Progenitor cell of endocrine pancreas (in vitro differentiated cells): Measurements from ENCODE around the gene ARID3B. TPM values are rescaled to one million over a fixed set of nuclear protein-coding genes. Genes with fewer than 3 reads are reported as not detected.

Source experiments
- DNase-seq: peaks from one replicate; pipeline ENCODE4 v3.0.0; 2021; ENCODE audit warnings: low spot score; ENCODE audit not compliant: unreplicated experiment
- H3K27ac Mint-ChIP-seq: 2 replicates; pipeline ENCODE4 v1.8.0; 2021; ENCODE audit warnings: mild to moderate bottlenecking, moderate library complexity, mixed read lengths
- H3K27me3 Mint-ChIP-seq: 2 replicates; pipeline ENCODE4 v1.8.0; 2021; ENCODE audit warnings: mixed read lengths
- H3K36me3 Mint-ChIP-seq: 2 replicates; pipeline ENCODE4 v1.8.0; 2022; ENCODE audit warnings: mixed read lengths; ENCODE audit not compliant: insufficient read depth
- H3K4me1 Mint-ChIP-seq: 2 replicates; pipeline ENCODE4 v1.8.0; 2021; ENCODE audit warnings: low read depth, mixed read lengths
- H3K4me3 Mint-ChIP-seq: 2 replicates; pipeline ENCODE4 v1.8.0; 2021; ENCODE audit warnings: low read depth, mild to moderate bottlenecking, moderate library complexity, mixed read lengths
- H3K9me3 Mint-ChIP-seq: 2 replicates; pipeline ENCODE4 v1.8.0; 2021; ENCODE audit warnings: low read depth, mixed read lengths
- CTCF ChIP-seq: fragments of 200-600 bp; sonication (generic); IDR thresholded peaks from one replicate; pipeline ENCODE4 v1.5.0; 2021; ENCODE audit warnings: antibody characterized with exemption, mild to moderate bottlenecking; ENCODE audit not compliant: unreplicated experiment
- total RNA-seq: library from RNA; stranded (reverse); gene quantifications from 2 replicates; pipeline ENCODE4 v1.2.1, GENCODE V29; 2021

The ARID3B gene
- total RNA-seq, 1 donor from 2014 or later = 81.9 TPM

DNA sequence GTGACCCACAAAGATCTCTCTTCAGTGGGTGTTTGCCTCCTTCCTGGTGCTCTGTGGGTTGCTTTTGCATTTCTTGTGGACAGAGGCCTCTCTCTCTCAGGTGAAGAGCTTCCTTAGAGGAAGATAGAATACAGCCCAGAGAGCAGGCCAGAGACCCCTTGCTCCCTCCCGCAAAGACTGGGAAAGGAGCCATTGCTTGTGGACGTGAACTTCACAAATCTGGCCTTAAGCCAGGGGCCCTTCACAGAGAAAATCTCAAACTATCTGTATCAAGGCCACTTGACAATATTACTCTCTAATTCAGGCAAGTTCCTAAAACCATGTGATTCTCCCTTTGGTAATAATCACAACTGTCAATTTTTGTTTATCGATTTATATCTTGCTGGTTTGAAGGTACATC, 44.2 kb downstream of the ARID3B start:
- peaks cover 20% of the 10 kb centered on the region for H3K4me1 Mint-ChIP-seq
- no peaks in the 10 kb centered on the region for H3K27me3 Mint-ChIP-seq
- TF ChIP-seq CTCF = no peak
- peak overlapping the region; percentile 69 for H3K27ac Mint-ChIP-seq
- no peak for DNase-seq
- H3K36me3 Mint-ChIP-seq = peaks cover 11% of the 10 kb centered on the region
- H3K9me3 Mint-ChIP-seq = no peaks in the 10 kb centered on the region
- no peak overlapping the region for H3K4me3 Mint-ChIP-seq

DNA sequence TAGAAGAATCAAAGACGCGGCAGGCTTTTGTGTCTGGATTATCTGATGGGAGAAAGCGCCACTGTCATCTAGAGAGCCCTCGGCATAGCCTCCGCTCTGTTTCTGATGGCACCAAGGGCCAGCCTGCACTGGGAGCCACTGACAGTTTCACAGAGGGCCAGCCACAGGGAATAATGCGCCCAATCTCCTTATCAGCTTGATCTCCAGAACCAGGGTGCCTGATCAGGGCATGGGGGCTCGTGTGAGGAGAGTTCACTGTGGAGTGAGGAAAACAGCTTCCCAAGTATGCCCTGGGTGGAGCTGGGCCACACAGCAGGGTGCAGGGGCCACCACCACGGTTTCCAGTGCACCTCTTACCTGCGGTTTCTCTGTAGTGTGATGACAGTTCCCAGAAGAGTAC, 44.8 kb downstream of the ARID3B start:
- no peak for DNase-seq
- no peak for TF ChIP-seq CTCF
- H3K4me1 Mint-ChIP-seq = peaks cover 20% of the 10 kb centered on the region
- no peak overlapping the region for H3K4me3 Mint-ChIP-seq
- H3K27ac Mint-ChIP-seq = no peak overlapping the region
- H3K9me3 Mint-ChIP-seq = no peaks in the 10 kb centered on the region
- H3K36me3 Mint-ChIP-seq = peaks cover 13% of the 10 kb centered on the region
- H3K27me3 Mint-ChIP-seq = no peaks in the 10 kb centered on the region

DNA sequence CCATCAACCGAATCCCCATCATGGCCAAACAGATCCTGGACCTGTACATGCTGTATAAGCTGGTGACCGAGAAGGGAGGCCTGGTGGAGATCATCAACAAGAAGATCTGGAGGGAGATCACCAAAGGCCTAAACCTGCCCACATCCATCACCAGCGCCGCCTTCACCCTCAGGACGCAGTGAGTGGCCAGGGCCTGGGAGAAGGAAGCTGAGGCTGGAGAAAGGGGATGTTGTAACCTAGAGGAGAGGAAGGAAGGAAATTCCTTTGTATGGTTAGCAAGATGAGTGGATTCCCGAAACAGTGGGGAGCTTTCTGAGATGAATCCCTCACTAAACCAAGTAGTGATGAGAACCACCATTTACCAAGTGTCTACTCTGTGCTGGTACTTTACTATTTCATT, 48.8 kb downstream of the ARID3B start:
- peaks cover 22% of the 10 kb centered on the region for H3K36me3 Mint-ChIP-seq
- no peak overlapping the region for H3K4me3 Mint-ChIP-seq
- H3K4me1 Mint-ChIP-seq = peaks cover 16% of the 10 kb centered on the region
- no peaks in the 10 kb centered on the region for H3K27me3 Mint-ChIP-seq
- no peaks in the 10 kb centered on the region for H3K9me3 Mint-ChIP-seq
- no peak overlapping the region for H3K27ac Mint-ChIP-seq
- no peak for TF ChIP-seq CTCF
- no peak for DNase-seq

DNA sequence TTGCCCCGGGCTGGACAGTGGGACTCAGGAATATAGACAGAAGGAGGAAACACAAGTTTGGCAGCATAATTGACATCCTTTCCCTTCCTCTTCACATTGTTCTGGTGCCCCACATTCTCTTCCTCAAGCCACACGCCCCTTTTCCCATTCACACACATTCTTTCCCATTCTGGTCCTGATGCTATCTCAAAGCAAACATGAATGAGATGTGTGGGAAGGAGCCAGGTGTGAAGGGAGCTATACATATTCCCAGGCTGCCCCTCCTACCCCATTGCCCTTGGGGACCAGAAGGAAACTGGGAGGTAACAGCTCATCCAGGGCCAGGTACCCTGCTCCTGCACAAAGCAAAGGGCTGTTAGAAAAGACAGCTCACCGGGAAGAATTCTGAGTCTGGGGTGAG, 51.2 kb downstream of the ARID3B start:
- DNase-seq = no peak
- TF ChIP-seq CTCF = no peak
- peak overlapping the region; percentile 67 for H3K27ac Mint-ChIP-seq
- H3K9me3 Mint-ChIP-seq = no peaks in the 10 kb centered on the region
- no peak overlapping the region for H3K4me3 Mint-ChIP-seq
- no peaks in the 10 kb centered on the region for H3K27me3 Mint-ChIP-seq
- H3K36me3 Mint-ChIP-seq = peaks cover 20% of the 10 kb centered on the region
- H3K4me1 Mint-ChIP-seq = peaks cover 15% of the 10 kb centered on the region

DNA sequence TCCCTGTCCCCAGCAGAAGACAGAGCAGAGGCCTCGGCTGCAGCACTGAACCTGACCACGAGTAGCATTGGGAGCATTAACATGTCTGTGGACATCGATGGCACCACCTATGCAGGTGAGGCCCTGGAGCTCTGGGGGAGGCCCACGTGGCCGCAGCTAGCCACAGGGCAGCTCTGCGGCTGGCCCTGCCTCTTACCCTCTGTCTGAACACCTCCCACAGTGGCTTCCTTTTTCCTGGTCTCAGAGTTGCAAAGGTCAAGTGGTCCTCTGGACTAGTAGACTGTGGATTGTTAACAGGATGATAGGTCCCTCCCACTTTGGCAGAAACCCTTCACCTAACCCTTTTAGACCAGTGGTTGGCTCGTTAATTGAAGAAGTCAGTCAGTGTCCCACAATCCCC, 52.1 kb downstream of the ARID3B start:
- H3K4me1 Mint-ChIP-seq = peaks cover 18% of the 10 kb centered on the region
- TF ChIP-seq CTCF = no peak
- H3K36me3 Mint-ChIP-seq = peaks cover 23% of the 10 kb centered on the region
- H3K27ac Mint-ChIP-seq = no peak overlapping the region
- no peaks in the 10 kb centered on the region for H3K9me3 Mint-ChIP-seq
- H3K27me3 Mint-ChIP-seq = no peaks in the 10 kb centered on the region
- DNase-seq = no peak
- H3K4me3 Mint-ChIP-seq = no peak overlapping the region
